Hematopoietic multipotent progenitor cell (in vitro differentiated cells): Measurements from ENCODE around the gene PSMB10. TPM values are rescaled to one million over a fixed set of nuclear protein-coding genes. Genes with fewer than 3 reads are reported as not detected.

Experiments
- DNase-seq, 3 donors: peaks; one replicate each; pipeline ENCODE4 v3.0.0-alpha.2; 2011 to 2015; ENCODE audit warnings: low read depth in 2 of 3, low spot score in 2 of 3
- small RNA-seq: library from RNA; depleted of rRNA; stranded (forward); fragments of <200 nt; gene quantifications from one replicate; pipeline ENCODE3, GENCODE V24; 2012
- total RNA-seq: library from RNA; depleted of rRNA; stranded (reverse); fragments of >200 nt; gene quantifications from one replicate; pipeline ENCODE4 v1.2.3, GENCODE V29; 2012

PSMB10 gene
- total RNA-seq, 1 donor, result 281 TPM

DNA sequence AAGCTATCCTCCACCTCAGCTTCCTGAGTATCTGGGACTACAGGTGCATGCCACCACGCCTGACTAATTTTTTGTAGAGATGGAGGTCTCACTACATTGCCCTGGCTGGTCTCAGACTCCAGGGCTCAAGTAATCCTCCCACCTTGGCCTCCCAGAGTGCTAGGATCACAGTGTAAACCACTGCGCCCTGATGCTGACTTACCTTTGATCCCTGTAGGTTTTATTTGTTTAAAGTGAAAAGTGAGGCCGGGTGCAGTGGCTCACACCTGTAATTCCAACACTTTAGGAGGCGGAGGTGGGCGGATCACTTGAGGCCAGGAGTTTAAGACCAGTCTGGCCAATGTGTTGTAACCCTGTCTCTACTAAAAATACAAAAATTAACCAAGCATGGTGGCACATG is 34.9 kb downstream of the PSMB10 start:
- DNase-seq, result no peak

DNA sequence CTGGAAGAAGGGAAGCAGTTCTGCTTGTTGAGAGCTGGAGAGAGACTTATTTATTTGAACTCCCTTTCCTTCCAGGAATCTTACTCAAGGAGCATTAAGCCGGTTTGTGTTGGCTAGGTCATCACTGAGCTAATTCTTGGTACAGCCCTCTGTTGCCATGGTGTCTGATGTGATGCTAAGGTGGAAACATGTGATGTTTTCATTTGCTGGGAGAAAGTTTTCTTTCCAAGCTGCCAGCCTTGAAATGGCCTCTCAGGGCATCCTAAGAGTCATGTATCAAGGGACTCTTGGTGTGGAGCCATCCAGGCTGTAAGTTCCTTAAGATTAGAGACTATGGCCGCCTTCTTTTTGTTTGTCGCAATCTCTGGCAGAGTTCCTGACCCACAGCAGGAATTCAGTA is 39.4 kb downstream of the PSMB10 start:
- no peak for DNase-seq

DNA sequence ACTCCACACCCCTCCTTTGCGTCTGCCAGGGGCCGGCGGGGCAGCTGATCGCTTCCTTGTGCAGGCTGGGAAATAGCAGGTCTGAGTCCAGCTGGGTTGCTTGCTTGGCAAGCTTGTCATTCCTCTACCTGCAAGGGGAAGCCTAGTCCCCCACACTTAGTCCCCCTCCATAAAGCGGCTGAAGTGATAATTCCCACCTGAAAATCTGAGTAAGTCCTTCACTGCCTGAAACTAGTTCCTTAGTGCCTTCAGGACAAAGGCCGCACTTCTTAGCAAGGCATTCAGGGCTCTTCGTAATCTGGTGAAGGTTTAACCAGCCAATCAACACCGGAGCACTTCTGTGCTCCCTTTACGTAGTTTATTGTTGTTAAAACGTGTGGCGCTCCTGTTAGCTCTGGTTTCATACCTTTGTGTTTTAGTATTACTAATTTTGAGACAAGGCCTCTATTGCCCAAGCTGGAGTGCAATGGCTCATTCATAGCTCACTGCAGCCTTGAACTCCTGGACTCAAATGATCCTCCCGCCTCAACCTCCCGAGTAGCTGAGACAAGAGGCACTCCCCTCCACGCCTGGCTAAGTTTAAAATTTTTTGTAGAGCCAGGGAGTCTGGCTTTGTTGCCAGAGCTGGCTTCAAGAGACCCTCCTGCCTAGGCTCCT is 42.8 kb downstream of the PSMB10 start:
- peak in 1 of 3 donors; percentile 17 for DNase-seq

DNA sequence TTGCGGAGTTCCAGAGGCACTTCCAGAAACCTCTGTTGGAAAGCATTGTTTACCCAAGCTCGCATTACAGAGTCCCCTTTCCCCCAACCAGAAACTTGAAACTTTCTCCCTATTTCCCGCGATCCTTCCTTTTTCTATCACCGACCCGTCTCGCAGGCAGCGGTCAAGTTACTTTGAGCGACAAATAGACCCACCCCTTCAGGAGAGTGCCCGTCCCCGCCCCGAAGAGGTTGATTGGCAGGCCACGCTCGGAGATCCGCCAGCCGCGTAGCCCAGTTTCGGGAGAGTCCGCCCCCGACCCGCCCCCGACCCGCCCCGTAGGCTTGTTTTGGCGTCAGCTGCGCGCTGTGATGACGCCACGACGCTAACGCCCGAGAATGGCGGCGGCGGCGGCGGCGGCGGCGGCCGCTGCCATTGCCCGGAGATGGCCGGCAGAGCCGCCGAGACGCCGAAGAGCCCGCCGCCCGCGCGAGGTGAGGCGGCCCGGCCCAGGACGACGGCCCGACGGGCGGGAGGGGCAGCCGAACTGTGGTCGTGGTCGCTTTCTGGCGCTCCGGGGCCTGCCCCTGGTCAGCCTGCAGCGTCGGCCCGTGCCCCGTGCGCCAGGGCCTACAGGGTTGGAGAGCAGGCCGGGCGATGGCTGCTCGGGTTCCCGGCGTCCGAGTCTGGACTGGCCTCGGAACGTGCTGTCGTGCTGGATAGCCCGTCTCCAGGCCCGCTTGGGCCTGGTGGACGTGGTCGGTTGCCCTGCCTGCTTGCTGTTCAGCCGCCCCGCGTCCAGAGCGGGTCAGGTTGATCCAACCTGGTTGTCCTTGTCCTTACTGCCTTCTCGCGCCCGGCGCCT is 43.5 kb downstream of the PSMB10 start, which contains the start of gene PSKH1:
Gene PSKH1 (plus strand): TSS at position 356 of the 844 bp plus-strand sequence. CDS start 15,496 bp downstream, outside the sequence.
- DNase-seq, result peak; percentile 84 to 95 (median 95)

DNA sequence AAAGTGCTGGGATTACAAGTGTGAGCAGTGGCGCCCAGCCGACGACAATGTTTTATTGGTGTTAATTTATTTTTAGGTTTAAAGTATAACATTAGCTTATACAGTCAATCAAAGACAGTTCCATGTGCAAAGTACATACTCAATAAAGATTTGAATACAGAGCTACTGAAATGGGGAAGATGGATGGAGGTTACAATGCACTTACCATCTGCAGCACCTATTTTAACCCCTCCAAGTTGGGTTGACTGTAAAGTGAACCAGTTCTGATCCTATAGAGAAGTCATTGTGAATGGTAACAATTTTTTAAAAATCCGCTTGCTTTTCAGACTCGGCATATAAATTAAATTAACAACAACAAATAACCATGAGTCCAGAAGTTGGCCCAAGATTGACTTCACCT is 44.3 kb downstream of the PSMB10 start:
- no peak for DNase-seq

DNA sequence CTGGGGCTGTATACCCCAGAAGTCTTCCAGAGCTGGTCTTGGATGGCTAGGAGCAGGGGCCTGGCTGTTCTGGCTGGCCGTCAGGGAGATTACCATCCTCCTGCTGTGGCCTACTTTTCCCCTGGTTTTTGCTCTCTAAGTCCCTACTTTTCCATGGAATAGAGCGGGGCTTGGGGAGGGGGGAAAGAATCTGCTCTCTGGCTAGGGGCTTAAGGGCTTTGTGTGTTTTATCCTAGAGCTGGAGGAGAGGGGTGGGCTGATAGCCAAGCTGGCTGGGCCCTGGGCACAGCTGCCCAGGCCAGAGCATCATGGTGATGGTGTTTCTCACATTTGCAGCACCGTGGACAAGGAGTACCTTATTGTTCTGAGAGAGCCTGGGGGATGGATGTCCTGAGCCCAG is 48.3 kb downstream of the PSMB10 start:
- DNase-seq, result no peak

DNA sequence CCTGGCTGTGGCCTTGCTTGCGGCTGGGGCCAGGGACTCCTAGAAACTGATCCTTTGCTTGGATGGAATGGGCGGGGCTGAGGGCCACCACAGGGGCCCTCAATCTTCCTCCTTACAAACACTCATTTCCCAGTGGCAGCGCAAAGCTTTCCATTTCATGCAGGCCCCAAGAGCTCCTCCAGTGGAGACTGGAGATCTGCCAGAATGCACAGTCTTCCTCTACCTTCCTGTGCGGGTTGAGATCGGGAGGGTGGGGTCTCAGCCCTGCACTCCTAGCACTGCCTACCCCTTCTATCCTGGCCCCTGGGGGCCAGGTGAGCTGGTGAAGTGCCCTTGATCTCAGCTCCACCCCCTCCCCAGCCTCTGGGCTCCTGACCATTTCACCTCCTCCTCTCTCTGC is 50.3 kb downstream of the PSMB10 start:
- no peak for DNase-seq

DNA sequence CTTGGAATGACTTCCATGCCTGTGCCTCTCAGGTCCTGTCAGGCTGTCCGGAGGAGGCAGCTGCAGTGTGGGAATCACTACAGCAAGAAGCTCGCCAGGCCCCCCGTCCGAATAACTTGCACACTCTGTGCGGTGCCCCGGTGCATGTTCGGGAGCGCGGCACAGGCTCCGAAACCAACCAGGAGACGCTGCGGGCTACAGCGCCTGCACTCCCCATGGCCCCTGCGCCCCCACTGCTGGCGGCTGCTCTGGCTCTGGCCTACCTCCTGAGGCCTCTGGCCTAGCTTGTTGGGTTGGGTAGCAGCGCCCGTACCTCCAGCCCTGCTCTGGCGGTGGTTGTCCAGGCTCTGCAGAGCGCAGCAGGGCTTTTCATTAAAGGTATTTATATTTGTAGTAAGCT is 50.7 kb downstream of the PSMB10 start:
- no peak for DNase-seq

DNA sequence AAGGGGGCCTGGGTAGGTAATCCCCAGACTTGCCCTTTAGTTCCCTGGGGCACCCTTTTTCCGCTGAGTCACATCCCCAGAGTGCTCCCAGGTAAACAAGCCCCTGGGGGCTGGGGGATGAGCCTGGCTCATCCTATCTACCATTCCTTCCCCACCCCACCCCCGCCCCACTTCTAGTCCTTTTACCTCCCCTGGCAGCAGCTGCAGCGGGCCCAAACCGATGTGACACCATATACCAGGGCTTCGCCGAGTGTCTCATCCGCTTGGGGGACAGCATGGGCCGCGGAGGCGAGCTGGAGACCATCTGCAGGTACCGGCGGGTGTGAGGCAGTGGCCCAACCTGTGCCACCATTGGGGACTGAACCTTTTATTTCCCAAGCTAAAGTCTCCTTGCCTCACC is 51.1 kb downstream of the PSMB10 start:
- DNase-seq, result no peak

DNA sequence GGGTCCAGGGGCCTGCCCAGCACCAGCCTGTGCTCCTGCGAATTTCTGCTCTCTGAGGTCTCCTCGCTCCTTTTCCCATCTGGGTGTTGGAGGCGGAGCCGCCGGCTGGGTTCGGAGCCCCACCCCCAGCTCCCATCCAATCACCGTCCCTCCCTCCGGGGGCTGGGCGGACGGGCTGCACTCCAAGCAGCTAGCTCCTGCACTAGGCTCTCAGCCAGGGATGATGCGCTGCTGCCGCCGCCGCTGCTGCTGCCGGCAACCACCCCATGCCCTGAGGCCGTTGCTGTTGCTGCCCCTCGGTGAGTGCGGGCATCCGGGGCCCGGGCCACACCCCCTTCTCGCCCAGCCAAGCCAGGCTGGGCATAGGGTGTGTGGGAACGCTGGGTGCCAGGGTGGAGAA is 52.0 kb downstream of the PSMB10 start, which contains the start of gene NRN1L:
Gene NRN1L (plus strand): TSS at position 202 of the 400 bp plus-strand sequence. CDS start 19 bp downstream, at position 221.
- no peak for DNase-seq

Small RNA genes lying within 50 kb of the gene (small RNA-seq; reads per million reads assigned to genes)
- not detected for gene NRN1L

Other genes starting within 250 kb of the PSMB10 start
- 26.7 TPM for gene GFOD2, start 217.5 kb downstream of the PSMB10 start, total RNA-seq
- 13.7 TPM for gene RANBP10, start 130.3 kb downstream of the PSMB10 start, total RNA-seq
- 0.54 TPM for gene TSNAXIP1, start 130.0 kb downstream of the PSMB10 start, total RNA-seq
- gene THAP11, start 94.5 kb downstream of the PSMB10 start, total RNA-seq, result 71.6 TPM
- 146 TPM for gene NUTF2, start 89.9 kb downstream of the PSMB10 start, total RNA-seq
- gene CENPT, start 89.2 kb downstream of the PSMB10 start, total RNA-seq, result 40.9 TPM
- 112 TPM for gene EDC4, start 63.8 kb downstream of the PSMB10 start, total RNA-seq
- gene NRN1L, start 52.0 kb downstream of the PSMB10 start, total RNA-seq, result 0.27 TPM
- gene PSKH1, start 43.6 kb downstream of the PSMB10 start, total RNA-seq, result 37.4 TPM
- gene CTRL, start 5.0 kb downstream of the PSMB10 start, total RNA-seq, result 2.2 TPM
- 3.5 TPM for gene LCAT, start 7.3 kb upstream of the PSMB10 start, total RNA-seq
- gene SLC12A4, start 31.8 kb upstream of the PSMB10 start, total RNA-seq, result 28.0 TPM
- gene DPEP3, start 43.6 kb upstream of the PSMB10 start, total RNA-seq, result 10.5 TPM
- gene DPEP2, start 62.6 kb upstream of the PSMB10 start, total RNA-seq, result 55.2 TPM
- under 0.01 TPM for gene DPEP2NB, start 79.1 kb upstream of the PSMB10 start, total RNA-seq
- gene DDX28, start 86.4 kb upstream of the PSMB10 start, total RNA-seq, result 32.6 TPM
- 15.1 TPM for gene DUS2, start 86.4 kb upstream of the PSMB10 start, total RNA-seq
- gene NFATC3, start 148.5 kb upstream of the PSMB10 start, total RNA-seq, result 52.2 TPM